ENCODE results near the gene FGF22.

The FGF22 gene

DNA sequence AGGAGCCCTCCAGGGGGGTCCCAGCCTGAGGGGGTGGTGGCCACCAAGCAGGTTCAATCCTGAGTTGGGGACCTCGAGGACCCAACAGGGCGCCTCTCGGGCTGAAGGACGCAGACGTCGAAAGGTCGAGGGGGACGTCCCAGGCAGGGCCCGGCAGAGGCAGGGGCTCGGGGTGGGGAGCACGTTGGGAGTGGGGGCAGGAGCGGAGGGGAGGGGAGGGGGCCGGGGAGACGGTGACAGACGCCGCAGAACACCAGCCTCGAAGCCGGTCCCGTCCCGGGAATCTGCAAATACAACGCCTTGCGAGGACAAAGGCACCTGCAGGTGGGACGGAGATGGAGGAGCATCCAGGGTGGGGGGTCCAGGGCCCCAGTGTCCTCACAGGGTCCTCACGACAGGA lies 4.1 kb downstream of the FGF22 start:
- Mint-ChIP-seq H3K4me3 (no peak overlapping the region), H3K4me1 (no peaks in the 10 kb centered on the region), H3K27ac (no peak overlapping the region), H3K36me3 (ENCODE audit: low read depth) (peaks cover 7% of the 10 kb centered on the region), H3K9me3 (no peaks in the 10 kb centered on the region), H3K27me3 (ENCODE audit: low read depth) (peaks cover 9% of the 10 kb centered on the region)
- TF ChIP-seq, protein P1, sequence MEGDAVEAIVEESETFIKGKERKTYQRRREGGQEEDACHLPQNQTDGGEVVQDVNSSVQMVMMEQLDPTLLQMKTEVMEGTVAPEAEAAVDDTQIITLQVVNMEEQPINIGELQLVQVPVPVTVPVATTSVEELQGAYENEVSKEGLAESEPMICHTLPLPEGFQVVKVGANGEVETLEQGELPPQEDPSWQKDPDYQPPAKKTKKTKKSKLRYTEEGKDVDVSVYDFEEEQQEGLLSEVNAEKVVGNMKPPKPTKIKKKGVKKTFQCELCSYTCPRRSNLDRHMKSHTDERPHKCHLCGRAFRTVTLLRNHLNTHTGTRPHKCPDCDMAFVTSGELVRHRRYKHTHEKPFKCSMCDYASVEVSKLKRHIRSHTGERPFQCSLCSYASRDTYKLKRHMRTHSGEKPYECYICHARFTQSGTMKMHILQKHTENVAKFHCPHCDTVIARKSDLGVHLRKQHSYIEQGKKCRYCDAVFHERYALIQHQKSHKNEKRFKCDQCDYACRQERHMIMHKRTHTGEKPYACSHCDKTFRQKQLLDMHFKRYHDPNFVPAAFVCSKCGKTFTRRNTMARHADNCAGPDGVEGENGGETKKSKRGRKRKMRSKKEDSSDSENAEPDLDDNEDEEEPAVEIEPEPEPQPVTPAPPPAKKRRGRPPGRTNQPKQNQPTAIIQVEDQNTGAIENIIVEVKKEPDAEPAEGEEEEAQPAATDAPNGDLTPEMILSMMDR (IDR thresholded peaks at IDR 0.05; ENCODE audit: unreplicated experiment in 3 of 3): no peak

DNA sequence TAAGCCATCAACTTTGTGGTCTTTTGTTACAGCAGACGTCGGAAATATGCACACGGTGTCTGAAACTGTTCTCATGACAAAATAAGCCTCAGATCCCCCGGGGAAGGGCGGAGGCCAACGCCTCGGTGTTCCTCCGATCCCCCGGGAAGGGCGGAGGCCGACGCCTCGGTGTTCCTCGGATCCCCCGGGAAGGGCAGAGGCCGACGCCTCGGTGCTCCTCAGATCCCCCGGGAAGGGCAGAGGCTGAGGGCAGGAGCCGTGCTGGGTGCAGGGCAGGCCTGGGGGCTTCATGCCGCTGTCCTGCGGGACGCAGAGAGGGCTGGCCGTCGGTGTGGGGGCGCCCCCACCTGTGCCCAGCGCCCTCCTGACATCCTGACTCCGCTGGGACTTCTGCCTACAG lies 4.7 kb downstream of the FGF22 start:
- Mint-ChIP-seq H3K4me3 (no peak overlapping the region), H3K27me3 (ENCODE audit: low read depth) (peaks cover 6% of the 10 kb centered on the region), H3K36me3 (ENCODE audit: low read depth) (peaks cover 7% of the 10 kb centered on the region), H3K4me1 (no peaks in the 10 kb centered on the region), H3K9me3 (no peaks in the 10 kb centered on the region), H3K27ac (no peak overlapping the region)
- TF ChIP-seq, protein P1 (IDR thresholded peaks at IDR 0.05; ENCODE audit: unreplicated experiment in 3 of 3): no peak

DNA sequence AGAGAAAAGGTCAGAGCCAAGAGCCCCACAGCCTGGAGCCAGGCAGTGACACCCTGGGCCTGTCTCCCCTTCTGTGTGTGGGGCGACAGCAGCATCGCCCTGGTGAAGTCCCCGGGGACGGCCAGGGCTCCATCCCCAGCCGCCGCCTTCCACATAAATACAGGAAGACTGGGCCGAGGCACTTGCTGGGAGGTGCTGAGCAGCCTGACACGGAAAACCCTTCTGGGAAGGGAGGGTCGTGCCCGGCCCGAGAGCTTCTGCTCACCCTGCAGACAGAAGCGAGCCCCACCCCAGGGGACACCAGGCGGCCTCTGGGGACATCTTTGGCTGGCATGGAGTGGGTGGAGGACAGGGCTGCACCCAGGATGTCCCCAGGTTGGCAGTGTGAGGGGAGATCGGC lies 5.1 kb downstream of the FGF22 start:
- H3K27me3 Mint-ChIP-seq (ENCODE audit: low read depth): peaks cover 4% of the 10 kb centered on the region
- peaks cover 7% of the 10 kb centered on the region for H3K36me3 Mint-ChIP-seq (ENCODE audit: low read depth)
- H3K27ac Mint-ChIP-seq: no peak overlapping the region
- no peaks in the 10 kb centered on the region for H3K9me3 Mint-ChIP-seq
- TF ChIP-seq, protein P1 (IDR thresholded peaks at IDR 0.05; ENCODE audit: unreplicated experiment in 3 of 3): no peak
- H3K4me1 Mint-ChIP-seq: no peaks in the 10 kb centered on the region
- no peak overlapping the region for H3K4me3 Mint-ChIP-seq

DNA sequence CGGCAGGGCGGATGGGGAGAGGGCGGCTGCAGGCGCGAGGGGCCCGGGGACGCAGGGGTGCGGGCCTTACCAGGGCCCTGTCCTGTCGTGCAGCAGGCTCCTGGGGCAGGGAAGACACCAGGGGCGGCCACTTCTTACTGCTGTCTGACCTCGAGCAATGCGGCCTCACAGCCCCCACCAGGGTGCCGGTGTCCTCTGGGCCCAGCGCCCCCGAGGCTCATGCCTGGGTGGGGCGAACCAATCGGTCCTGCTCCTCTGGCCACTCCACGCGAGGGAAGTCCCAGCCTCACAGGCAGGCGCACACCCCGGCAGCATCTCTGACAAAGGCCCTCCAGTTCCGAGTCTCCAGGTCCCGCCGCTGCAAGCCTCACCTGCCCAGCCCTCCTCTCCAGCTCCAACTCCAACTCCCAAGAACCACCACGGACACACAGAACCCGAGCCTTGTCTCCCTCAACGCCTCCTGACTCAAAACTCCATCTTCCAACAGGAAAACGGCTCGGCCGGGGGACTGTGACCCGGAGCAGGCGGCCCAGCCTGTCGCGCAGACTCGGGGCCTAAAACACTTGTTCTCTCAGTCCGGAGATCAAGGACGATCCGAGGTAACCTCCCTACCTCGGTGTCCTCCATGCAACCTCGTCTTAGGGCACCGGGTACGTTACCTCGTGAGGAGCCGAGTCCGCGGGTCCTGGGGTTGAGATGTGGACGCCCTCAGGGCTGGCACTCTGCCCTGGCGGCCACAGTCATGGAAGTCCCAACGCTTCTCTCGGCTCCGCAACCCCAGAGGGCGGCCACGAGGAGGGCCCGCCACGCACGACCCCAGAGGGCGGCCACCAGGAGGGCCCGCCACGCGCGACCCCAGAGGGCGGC lies 6.5 kb downstream of the FGF22 start:
- TF ChIP-seq, protein P1 (IDR thresholded peaks at IDR 0.05; ENCODE audit: unreplicated experiment in 3 of 3): no peak
- H3K27me3 Mint-ChIP-seq (ENCODE audit: low read depth): no peaks in the 10 kb centered on the region
- H3K4me3 Mint-ChIP-seq: no peak overlapping the region
- H3K4me1 Mint-ChIP-seq: no peaks in the 10 kb centered on the region
- peaks cover 11% of the 10 kb centered on the region for H3K36me3 Mint-ChIP-seq (ENCODE audit: low read depth)
- no peak overlapping the region for H3K27ac Mint-ChIP-seq
- H3K9me3 Mint-ChIP-seq: no peaks in the 10 kb centered on the region

GRCh38 chr19:646779-647565 lies 7.3 kb downstream of the FGF22 start:
- no peak overlapping the region for H3K4me3 Mint-ChIP-seq
- no peak overlapping the region for H3K27ac Mint-ChIP-seq
- TF ChIP-seq, protein P1 (IDR thresholded peaks at IDR 0.05; ENCODE audit: unreplicated experiment in 3 of 3): no peak
- H3K36me3 Mint-ChIP-seq (ENCODE audit: low read depth): peaks cover 11% of the 10 kb centered on the region
- H3K9me3 Mint-ChIP-seq: no peaks in the 10 kb centered on the region
- H3K27me3 Mint-ChIP-seq (ENCODE audit: low read depth): no peaks in the 10 kb centered on the region
- H3K4me1 Mint-ChIP-seq: no peaks in the 10 kb centered on the region
